Osteocyte (in vitro differentiated cells): Measurements from ENCODE around the gene CYP27B1. TPM values are rescaled to one million over a fixed set of nuclear protein-coding genes. Genes with fewer than 3 reads are reported as not detected.

Experiments used
- DNase-seq: peaks from one replicate; pipeline ENCODE4 v3.0.0; 2021; ENCODE audit warnings: mixed read lengths; ENCODE audit not compliant: unreplicated experiment; ENCODE audit errors: extremely low spot score
- H3K27ac Mint-ChIP-seq: one replicate; pipeline ENCODE4 v1.8.0; 2021; ENCODE audit warnings: mild to moderate bottlenecking, mixed read lengths; ENCODE audit not compliant: unreplicated experiment
- H3K27me3 Mint-ChIP-seq: one replicate; pipeline ENCODE4 v1.8.0; 2021; ENCODE audit warnings: mixed read lengths; ENCODE audit not compliant: unreplicated experiment
- H3K36me3 Mint-ChIP-seq: one replicate; pipeline ENCODE4 v1.8.0; 2021; ENCODE audit warnings: mixed read lengths; ENCODE audit not compliant: unreplicated experiment
- H3K4me1 Mint-ChIP-seq: one replicate; pipeline ENCODE4 v1.8.0; 2021; ENCODE audit warnings: mixed read lengths; ENCODE audit not compliant: unreplicated experiment
- H3K4me3 Mint-ChIP-seq: one replicate; pipeline ENCODE4 v1.8.0; 2021; ENCODE audit warnings: mild to moderate bottlenecking, moderate library complexity, mixed read lengths; ENCODE audit not compliant: unreplicated experiment
- H3K9me3 Mint-ChIP-seq: one replicate; pipeline ENCODE4 v1.8.0; 2021; ENCODE audit warnings: mixed read lengths; ENCODE audit not compliant: unreplicated experiment
- total RNA-seq: library from RNA; stranded (reverse); gene quantifications from 2 replicates; pipeline ENCODE4 v1.2.1, GENCODE V29; 2021
- TF ChIP-seq, protein P1 (sequence below): fragments of 200-600 bp; sonication (generic); IDR thresholded peaks from 2 replicates; pipeline ENCODE4 v1.5.0; 2021; ENCODE audit warnings: antibody characterized with exemption, mild to moderate bottlenecking, moderate library complexity

The CYP27B1 gene
- total RNA-seq, 1 donor from 2014 or later, result 1.7 TPM

DNA sequence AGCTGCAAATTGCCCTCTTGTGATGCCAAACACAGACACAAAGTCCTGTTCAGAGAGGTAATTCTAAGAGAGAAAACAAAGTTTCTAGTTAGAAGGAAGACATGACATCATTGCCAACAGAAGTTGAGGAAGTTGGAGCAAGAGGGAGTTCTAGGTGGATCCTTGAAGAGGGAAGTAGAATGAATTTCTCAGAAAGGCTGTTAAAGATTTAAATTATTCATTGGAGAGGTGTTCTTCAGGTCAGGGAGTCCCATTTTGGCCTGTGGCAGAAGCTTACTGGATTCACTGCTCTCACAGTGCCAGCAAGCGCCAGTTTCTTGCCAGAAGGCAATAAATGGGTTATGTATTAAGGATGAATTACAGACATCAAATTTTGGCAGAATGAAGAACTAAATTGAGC, 31.1 kb upstream of the CYP27B1 start:
- Mint-ChIP-seq H3K9me3 (no peaks in the 10 kb centered on the region), H3K4me3 (no peak overlapping the region), H3K27ac (no peak overlapping the region), H3K4me1 (no peaks in the 10 kb centered on the region), H3K36me3 (peaks cover 49% of the 10 kb centered on the region), H3K27me3 (no peaks in the 10 kb centered on the region)
- no peak for DNase-seq
- TF ChIP-seq, protein P1, sequence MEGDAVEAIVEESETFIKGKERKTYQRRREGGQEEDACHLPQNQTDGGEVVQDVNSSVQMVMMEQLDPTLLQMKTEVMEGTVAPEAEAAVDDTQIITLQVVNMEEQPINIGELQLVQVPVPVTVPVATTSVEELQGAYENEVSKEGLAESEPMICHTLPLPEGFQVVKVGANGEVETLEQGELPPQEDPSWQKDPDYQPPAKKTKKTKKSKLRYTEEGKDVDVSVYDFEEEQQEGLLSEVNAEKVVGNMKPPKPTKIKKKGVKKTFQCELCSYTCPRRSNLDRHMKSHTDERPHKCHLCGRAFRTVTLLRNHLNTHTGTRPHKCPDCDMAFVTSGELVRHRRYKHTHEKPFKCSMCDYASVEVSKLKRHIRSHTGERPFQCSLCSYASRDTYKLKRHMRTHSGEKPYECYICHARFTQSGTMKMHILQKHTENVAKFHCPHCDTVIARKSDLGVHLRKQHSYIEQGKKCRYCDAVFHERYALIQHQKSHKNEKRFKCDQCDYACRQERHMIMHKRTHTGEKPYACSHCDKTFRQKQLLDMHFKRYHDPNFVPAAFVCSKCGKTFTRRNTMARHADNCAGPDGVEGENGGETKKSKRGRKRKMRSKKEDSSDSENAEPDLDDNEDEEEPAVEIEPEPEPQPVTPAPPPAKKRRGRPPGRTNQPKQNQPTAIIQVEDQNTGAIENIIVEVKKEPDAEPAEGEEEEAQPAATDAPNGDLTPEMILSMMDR, result no peak

DNA sequence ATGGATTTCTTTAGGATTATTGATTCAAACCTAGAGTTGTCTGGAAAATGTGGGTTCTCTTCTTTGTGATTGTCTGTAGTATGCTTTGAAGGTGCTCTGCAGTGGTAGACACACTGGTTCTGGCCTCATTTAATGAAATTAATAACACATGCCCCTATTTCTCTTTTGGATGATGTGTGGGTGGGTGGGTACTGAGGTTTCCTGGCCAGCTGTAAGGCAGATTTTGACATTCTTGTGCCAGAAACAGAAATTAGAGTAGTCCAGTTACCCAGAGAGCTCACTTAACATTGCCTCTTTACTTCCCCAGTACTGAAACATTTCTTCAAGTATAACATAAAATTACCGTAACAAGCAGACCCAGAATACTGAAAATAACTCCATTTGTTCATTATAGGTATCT, 30.1 kb upstream of the CYP27B1 start:
- Mint-ChIP-seq H3K9me3 (no peaks in the 10 kb centered on the region), H3K4me1 (no peaks in the 10 kb centered on the region), H3K36me3 (peaks cover 44% of the 10 kb centered on the region), H3K27ac (no peak overlapping the region), H3K4me3 (no peak overlapping the region), H3K27me3 (no peaks in the 10 kb centered on the region)
- TF ChIP-seq, protein P1, result no peak
- no peak for DNase-seq

DNA sequence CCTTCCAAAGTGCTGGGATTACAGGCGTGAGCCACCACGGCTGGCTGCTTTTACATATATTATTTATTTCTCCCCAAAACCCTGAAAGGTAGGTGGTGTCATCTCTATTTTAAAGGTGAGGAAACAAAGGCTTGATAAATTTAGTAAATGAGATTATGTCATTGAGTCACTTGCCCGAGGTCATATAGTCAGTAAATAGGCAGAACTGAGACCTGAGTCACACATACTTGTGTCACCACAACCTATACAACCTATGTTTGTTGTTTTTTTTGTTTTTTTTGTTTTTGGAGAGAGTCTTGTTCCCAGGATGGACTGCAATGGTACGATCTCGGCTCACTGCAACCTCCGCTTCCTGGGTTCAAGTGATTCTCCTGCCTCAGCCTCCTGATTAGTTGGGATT, 28.5 kb upstream of the CYP27B1 start:
- H3K9me3 Mint-ChIP-seq, result no peaks in the 10 kb centered on the region
- no peak overlapping the region for H3K27ac Mint-ChIP-seq
- no peaks in the 10 kb centered on the region for H3K4me1 Mint-ChIP-seq
- TF ChIP-seq, protein P1, result no peak
- no peaks in the 10 kb centered on the region for H3K27me3 Mint-ChIP-seq
- DNase-seq, result no peak
- peaks cover 42% of the 10 kb centered on the region for H3K36me3 Mint-ChIP-seq
- no peak overlapping the region for H3K4me3 Mint-ChIP-seq

DNA sequence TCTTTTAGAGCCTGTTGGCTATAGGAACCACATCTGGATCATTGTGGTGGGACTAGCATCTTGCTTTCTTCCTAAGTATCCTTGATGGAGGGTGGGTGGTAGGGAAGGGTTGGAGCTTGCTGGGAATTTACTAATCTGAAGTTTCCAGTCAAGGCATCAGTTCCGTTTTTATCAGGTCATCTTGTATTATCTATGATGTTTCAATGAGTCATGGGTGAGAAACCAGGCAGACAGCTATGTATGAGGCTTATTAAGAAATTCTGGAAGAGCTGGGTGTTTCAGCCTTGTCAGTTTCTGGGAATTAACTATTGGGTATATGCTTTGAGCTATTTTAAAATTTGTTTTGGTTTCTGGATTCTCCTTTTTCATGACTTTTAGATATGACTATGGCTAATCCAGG, 27.0 kb upstream of the CYP27B1 start:
- DNase-seq, result no peak
- H3K36me3 Mint-ChIP-seq, result peaks cover 36% of the 10 kb centered on the region
- no peaks in the 10 kb centered on the region for H3K27me3 Mint-ChIP-seq
- H3K4me3 Mint-ChIP-seq, result no peak overlapping the region
- H3K27ac Mint-ChIP-seq, result no peak overlapping the region
- TF ChIP-seq, protein P1, result no peak
- H3K9me3 Mint-ChIP-seq, result no peaks in the 10 kb centered on the region
- no peaks in the 10 kb centered on the region for H3K4me1 Mint-ChIP-seq

DNA sequence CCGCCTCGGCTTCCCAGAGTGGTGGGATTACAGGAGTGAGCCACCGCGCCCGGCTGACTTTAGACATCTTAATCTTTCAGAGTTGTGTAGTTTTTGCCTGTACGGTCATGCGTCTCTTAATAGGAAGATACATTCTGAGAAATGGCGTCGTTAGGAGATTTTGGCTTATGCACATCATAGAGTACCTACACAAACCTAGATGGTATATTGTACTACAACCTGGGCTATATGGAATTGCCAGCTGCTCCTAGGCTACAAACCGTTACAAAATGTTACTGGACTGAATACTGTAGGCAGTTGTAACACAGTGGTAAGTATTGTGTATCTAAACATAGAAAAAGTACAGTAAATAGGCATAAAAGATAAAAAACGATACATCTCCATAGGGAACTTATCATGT, 17.0 kb upstream of the CYP27B1 start:
- H3K36me3 Mint-ChIP-seq, result peaks cover 15% of the 10 kb centered on the region
- DNase-seq, result no peak
- H3K4me1 Mint-ChIP-seq, result peaks cover 12% of the 10 kb centered on the region
- TF ChIP-seq, protein P1, result no peak
- no peak overlapping the region for H3K27ac Mint-ChIP-seq
- H3K9me3 Mint-ChIP-seq, result no peaks in the 10 kb centered on the region
- H3K27me3 Mint-ChIP-seq, result no peaks in the 10 kb centered on the region
- H3K4me3 Mint-ChIP-seq, result peak overlapping the region; percentile 63
